Activated CD8-positive, alpha-beta memory T cell treated with anti-CD3 and anti-CD28 coated beads, Interleukin-2, amount 50 U/mL, for 24 hours (primary cell): Measurements from ENCODE around the gene ZBED1.
"Not testable (repeated sequence)": the region's sequence is repeated elsewhere in the genome, so short reads cannot be mapped to it uniquely, and the experiment has no call there.

Experiments
- DNase-seq: peaks from one replicate; pipeline ENCODE4 v3.0.0-alpha.2; 2020; ENCODE audit errors: extremely low read depth

The ZBED1 gene

GRCh38 chrX:2500803-2501558, at the start of gene ZBED1, which contains the start of gene DHRSX:
ZBED1 (minus strand) TSS chrX:2500976; CDS start chrX:2490719, 10,257 bp downstream.
DHRSX (minus strand) TSS chrX:2500976; CDS start chrX:2500925, 51 bp downstream.
- DNase-seq: no peak

- no peak for DNase-seq
Observed at GRCh38 chrX:2549876-2550275, 49.1 kb upstream of the ZBED1 start.

- DNase-seq: no peak
Observed at GRCh38 chrX:2548711-2549423, 48.1 kb upstream of the ZBED1 start.

GRCh38 chrX:2547736-2548135, 47.0 kb upstream of the ZBED1 start:
- DNase-seq: no peak

- DNase-seq: no peak
Observed at GRCh38 chrX:2546496-2546895, 45.7 kb upstream of the ZBED1 start.

- no peak for DNase-seq
Observed at GRCh38 chrX:2545144-2545543, 44.4 kb upstream of the ZBED1 start.

GRCh38 chrX:2542826-2543521, 42.2 kb upstream of the ZBED1 start:
- DNase-seq: no peak

GRCh38 chrX:2541603-2542002, 40.8 kb upstream of the ZBED1 start:
- DNase-seq: no peak

- no peak for DNase-seq
Observed at GRCh38 chrX:2540426-2540947, 39.7 kb upstream of the ZBED1 start.

- DNase-seq: no peak
Observed at GRCh38 chrX:2539586-2539985, 38.8 kb upstream of the ZBED1 start.

GRCh38 chrX:2538031-2538757, 37.4 kb upstream of the ZBED1 start:
- DNase-seq: no peak

- no peak for DNase-seq
Observed at GRCh38 chrX:2536974-2537373, 36.2 kb upstream of the ZBED1 start.

- no peak for DNase-seq
Observed at GRCh38 chrX:2536141-2536540, 35.4 kb upstream of the ZBED1 start.

- not testable (repeated sequence) for DNase-seq
Observed at GRCh38 chrX:2534261-2535021, 33.7 kb upstream of the ZBED1 start.

- DNase-seq: no peak
Observed at GRCh38 chrX:2533424-2533823, 32.6 kb upstream of the ZBED1 start.

- DNase-seq: no peak
Observed at GRCh38 chrX:2526390-2526789, 25.6 kb upstream of the ZBED1 start.

GRCh38 chrX:2523911-2524310, 23.1 kb upstream of the ZBED1 start:
- DNase-seq: no peak

GRCh38 chrX:2521927-2522386, 21.2 kb upstream of the ZBED1 start:
- DNase-seq: no peak

GRCh38 chrX:2521092-2521926, 20.5 kb upstream of the ZBED1 start:
- DNase-seq: no peak

GRCh38 chrX:2520539-2520938, 19.8 kb upstream of the ZBED1 start:
- DNase-seq: no peak
